K562 (cell line): ENCODE measurements around the gene WNT7B. TPM values are rescaled to one million over a fixed set of nuclear protein-coding genes. Genes with fewer than 3 reads are reported as not detected.

Source experiments
- ATAC-seq: fragments of 200-7000 bp; cut with Tn5 transposase; 3 replicates; pipeline ENCODE4 v1.9.1; 2020; ENCODE audit warnings: moderate library complexity
- BruUV-seq: library from RNA; stranded (reverse); fragments of 400-500 nt; replicated peaks from 2 replicates; lab custom pipeline; 2021; lab: Mats Ljungman, UMichigan
- CTCF ChIA-PET: fragments of 300-600 bp; formaldehyde crosslinking; extraction: SDS; loops from one replicate; lab custom pipeline; 2021; ENCODE audit warnings: low intra/inter-chr PET ratio; lab: Yijun Ruan, JAX
- POLR2A ChIA-PET: fragments of 300-600, 350-650 bp; sonication (Branson Sonifier 250); formaldehyde crosslinking; extraction: SDS; loops from one replicate; lab custom pipeline; 2021; ENCODE audit warnings: antibody characterized with exemption, inconsistent platforms; lab: Yijun Ruan, JAX
- DNase-seq, 4 experiments: peaks; one replicate each; pipeline versions ENCODE4 v3.0.0 to v3.0.0-alpha.2; 2011 to 2018; ENCODE audit warnings: low spot score in 3 of 4, mixed read lengths in 3 of 4; ENCODE audit errors: extremely low read depth in 1 of 4
- FAIRE-seq: peaks from 2 replicates; lab custom pipeline; 2011; peaks lifted over from hg19 to GRCh38; lab: Jason Lieb, UNC
- H2AFZ ChIP-seq: 2 replicates; pipeline ENCODE4 v1.6.0; 2011; ENCODE audit warnings: low read depth, low read length, control low read depth, inconsistent platforms
- H3K27ac ChIP-seq: fragments of 200-600 bp; 3 replicates; pipeline ENCODE4 v1.8.0; 2011; ENCODE audit warnings: low read depth, mild to moderate bottlenecking, control low read depth, inconsistent platforms, low read length, moderate library complexity, mixed read lengths; ENCODE audit errors: extremely low read depth
- H3K27me3 ChIP-seq, 2 experiments: fragments of 300-600 bp in 1 of 2; 2 replicates in 1 of 2; 3 replicates in 1 of 2; pipeline versions ENCODE4 v1.6.0 to v1.8.0; 2011; ENCODE audit warnings: inconsistent platforms in 2 of 2, low read length in 2 of 2, mild to moderate bottlenecking in 1 of 2, mixed read lengths in 1 of 2, moderate library complexity in 1 of 2; ENCODE audit not compliant: control insufficient read depth in 2 of 2, insufficient read depth in 2 of 2
- H3K36me3 ChIP-seq: fragments of 300-600 bp; 3 replicates; pipeline ENCODE4 v1.8.0; 2011; ENCODE audit warnings: mild to moderate bottlenecking, low read length, inconsistent platforms; ENCODE audit not compliant: control insufficient read depth, insufficient read depth
- H3K4me1 ChIP-seq, 2 experiments: fragments of 200-600 bp in 1 of 2; replicated peaks in 1 of 2; 2 replicates in 1 of 2; 3 replicates in 1 of 2; pipeline versions ENCODE4 v1.5.1 to v1.8.0; 2011; ENCODE audit warnings: inconsistent platforms in 2 of 2, low read length in 2 of 2, mild to moderate bottlenecking in 1 of 2, mixed read lengths in 1 of 2, moderate library complexity in 1 of 2; ENCODE audit not compliant: control insufficient read depth in 2 of 2, insufficient read depth in 2 of 2
- H3K4me2 ChIP-seq: 2 replicates; pipeline ENCODE4 v1.6.1; 2011; ENCODE audit warnings: low read length, control low read depth, inconsistent platforms, mixed read lengths; ENCODE audit not compliant: insufficient read depth
- H3K4me3 ChIP-seq: fragments of 200-600 bp; sonication (generic), shearing (Covaris generic); 2 replicates; pipeline ENCODE4 v1.5.1; 2016; ENCODE audit warnings: control low read depth, inconsistent platforms
- H3K79me2 ChIP-seq: fragments of 200-600 bp; 3 replicates; pipeline ENCODE4 v1.8.0; 2011; ENCODE audit warnings: low read length, inconsistent platforms; ENCODE audit not compliant: control insufficient read depth, insufficient read depth
- H3K9ac ChIP-seq, 2 experiments: 2 replicates each; pipeline versions ENCODE4 v1.6.0 to v1.6.1; 2011; ENCODE audit warnings: low read depth in 2 of 2, low read length in 2 of 2, control low read depth in 1 of 2, inconsistent platforms in 1 of 2, mild to moderate bottlenecking in 1 of 2, mixed read lengths in 1 of 2; ENCODE audit not compliant: insufficient read depth in 1 of 2
- H3K9me1 ChIP-seq: one replicate; pipeline ENCODE4 v1.6.0; 2011; ENCODE audit warnings: inconsistent platforms, mild to moderate bottlenecking, low read length, moderate library complexity; ENCODE audit not compliant: control insufficient read depth, insufficient read depth
- H3K9me3 ChIP-seq: replicated peaks from 2 replicates; pipeline ENCODE4 v1.5.1; 2011; ENCODE audit warnings: low read depth, low read length, inconsistent platforms; ENCODE audit not compliant: control insufficient read depth, insufficient read depth
- H4K20me1 ChIP-seq: replicated peaks from 2 replicates; pipeline ENCODE4 v1.6.1; 2011; ENCODE audit warnings: low read length, inconsistent platforms, mixed read lengths; ENCODE audit not compliant: control insufficient read depth, insufficient read depth
- BRD9 ChIP-seq: fragments of 450-650 bp; IDR thresholded peaks from 2 replicates; pipeline ENCODE4 v1.6.1; 2018; ENCODE audit warnings: low read depth; ENCODE audit not compliant: partially characterized antibody
- GABPB1 ChIP-seq: sonication (generic); formaldehyde crosslinking; IDR thresholded peaks from 2 replicates; pipeline ENCODE4 v1.8.0; 2022; ENCODE audit warnings: mild to moderate bottlenecking, missing genetic modification reagents
- HNRNPK ChIP-seq: fragments of 200-400 bp; formaldehyde crosslinking; IDR thresholded peaks from one replicate; pipeline ENCODE4 v1.6.1; 2018; ENCODE audit warnings: mild to moderate bottlenecking, low read depth, low read length; ENCODE audit not compliant: poor library complexity, severe bottlenecking
- MEF2A ChIP-seq: IDR thresholded peaks from 2 replicates; pipeline ENCODE4 v1.6.1; 2011; ENCODE audit warnings: low read depth, mild to moderate bottlenecking, low read length, moderate library complexity; ENCODE audit not compliant: control insufficient read depth
- POLR2A ChIP-seq: fragments of 450-650 bp; conservative IDR thresholded peaks from 2 replicates; pipeline ENCODE4 v1.6.1; 2016
- ZBTB43 ChIP-seq: sonication (generic); formaldehyde crosslinking; IDR thresholded peaks from 2 replicates; pipeline ENCODE4 v1.8.0; 2023; ENCODE audit warnings: mild to moderate bottlenecking, missing genetic modification reagents
- ZNF143 ChIP-seq: sonication (generic); formaldehyde crosslinking; IDR thresholded peaks from 2 replicates; pipeline ENCODE4 v1.9.0; 2022; ENCODE audit warnings: mild to moderate bottlenecking, missing genetic modification reagents
- ZNF436 ChIP-seq: fragments of 250-450, 450-650 bp; sonication (Bioruptor Pico); formaldehyde crosslinking; IDR thresholded peaks from 2 replicates; pipeline ENCODE4 v1.7.0; 2020; ENCODE audit warnings: mild to moderate bottlenecking
- WGBS: fragments of 100-300 bp; shearing (Covaris generic); methylation state at CpG from one replicate; pipeline ENCODE4 v1.1.6; 2016; ENCODE audit warnings: low coverage, mixed read lengths; ENCODE audit not compliant: insufficient coverage; ENCODE audit errors: missing lambda C conversion rate; 5-methylcytosine and 5-hydroxymethylcytosine counted together
- in situ Hi-C: fragments of 300-500 bp; cut with MboI; formaldehyde crosslinking; loops from 4 replicates; pipeline ENCODE4 v1.15.0; 2018; ENCODE audit warnings: inconsistent platforms, mixed read lengths
- intact Hi-C: fragments of 100-400 bp; cut with micrococcal nuclease; formaldehyde crosslinking; loops from 2 replicates; pipeline ENCODE4 v1.14.2; 2022
- polyA plus RNA-seq, 8 experiments: library from polyadenylated mRNA; depleted of rRNA in 4 of 8; stranded (reverse) in 5 of 8; unstranded in 3 of 8; fragments of >200 nt; fragmentation: Nextera tagmentation in 2 of 8; fragmentation: Illumina TruSeq in 1 of 8; extraction: Ambion mirVana in 2 of 8; extraction: Trizol in 1 of 8; gene quantifications; 2 replicates each; pipeline versions ENCODE4 v1.2.1 to v1.2.3, GENCODE V29; 2011 to 2014; ENCODE audit warnings: inconsistent platforms in 1 of 8, missing spikeins in 1 of 8
- total RNA-seq, 7 experiments: library from RNA; depleted of rRNA in 6 of 7; stranded (reverse); fragments of >200 nt in 6 of 7; fragmentation: Illumina TruSeq in 2 of 7; extraction: Trizol in 2 of 7; gene quantifications; 2 replicates each; pipeline versions ENCODE4 v1.2.1 to v1.2.3, GENCODE V29; 2011 to 2021; ENCODE audit warnings: low replicate concordance in 1 of 7

WNT7B gene
- total and polyA plus RNA-seq, 9 of the 15 experiments (the other 6 are each of a cell fraction or from before 2014, with no cell fraction given): not detected

- no peak for FAIRE-seq
- intact Hi-C loops: no loop called here
Observed at GRCh38 chr22:45892681-45893461, 84.1 kb downstream of the WNT7B start.

More at GRCh38 chr22:45892681-45893461, 84.1 kb downstream of the WNT7B start:
- Histone ChIP-seq H3K9ac (no peak overlapping the region), H3K36me3 (no peaks in the 10 kb centered on the region), H3K4me3 (no peak overlapping the region), H3K27me3 (peaks cover 5 to 39% of the 10 kb centered on the region in 2 experiments), H2AFZ (no peak overlapping the region), H4K20me1 (no peaks in the 10 kb centered on the region), H3K9me3 (no peaks in the 10 kb centered on the region), H3K79me2 (no peaks in the 10 kb centered on the region), H3K4me1 (peaks cover 0 to 5% of the 10 kb centered on the region in 2 experiments; a peak in 1 of 5 replicates), H3K27ac (no peak overlapping the region), H3K9me1 (no peaks in the 10 kb centered on the region), H3K4me2 (no peak overlapping the region)
- no peak for DNase-seq
- no peak for TF ChIP-seq BRD9
- no peak for TF ChIP-seq HNRNPK
- no peak for TF ChIP-seq POLR2A
- no peak for TF ChIP-seq GABPB1 (CRISPR knock-in tag)
- no peak for TF ChIP-seq MEF2A
- TF ChIP-seq ZNF436 (CRISPR knock-in tag): no peak
- TF ChIP-seq ZBTB43 (CRISPR knock-in tag): no peak
- no peak for TF ChIP-seq ZNF143 (CRISPR knock-in tag)
- POLR2A ChIA-PET: interaction anchor here (0.7 to 1.0 kb wide), 2 partner anchors 32 to 73 kb away, joined by 3 read pairs; no protein-coding TSS in a partner anchor
- CTCF ChIA-PET: no interaction called here
- in situ Hi-C loops: no loop called here
- no peak for ATAC-seq
- 7% methylated on average over 14 of the region's 16 CpGs for WGBS
- no TSS peak for BruUV-seq
